Cardiac fibroblast (primary cell): Measurements from ENCODE around the gene CRIM1.

Experiments used
- DNase-seq, 2 donors: peaks; one replicate each; pipeline versions ENCODE4 v3.0.0 to v3.0.0-alpha.2; 2010; ENCODE audit warnings: low read depth in 2 of 2
- H3K4me3 ChIP-seq, 2 donors: replicated peaks in 1 of 2; 1 replicate in 1 of 2; 2 replicates in 1 of 2; pipeline ENCODE4 v1.5.1; 2011; ENCODE audit warnings: low read depth in 2 of 2, low read length in 2 of 2, mild to moderate bottlenecking in 2 of 2, moderate library complexity in 1 of 2
- CTCF ChIP-seq: IDR thresholded peaks from one replicate; pipeline ENCODE4 v1.5.1; 2011; ENCODE audit warnings: low read depth, mild to moderate bottlenecking, low read length, inconsistent platforms

CRIM1 gene

DNA sequence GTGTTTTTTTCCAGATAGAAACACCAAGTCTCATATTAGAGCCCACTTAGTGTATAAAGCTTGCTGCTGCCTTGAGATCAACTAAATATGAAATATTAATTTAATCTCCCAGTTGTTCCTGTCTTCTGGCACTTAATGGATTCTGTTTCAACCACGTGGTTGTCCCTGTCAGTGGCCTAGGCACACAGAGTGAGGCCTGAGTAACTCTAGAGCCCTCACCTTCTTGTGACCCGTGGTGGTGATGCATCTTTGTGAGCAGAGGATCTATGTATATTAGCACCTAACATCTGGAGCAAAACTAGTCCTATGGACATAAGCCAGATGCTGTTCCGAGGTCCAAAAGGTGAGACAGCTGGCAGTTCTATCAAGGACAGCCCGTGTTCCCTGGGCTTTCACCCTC lies 167.6 kb downstream of the CRIM1 start:
- no peak for TF ChIP-seq CTCF
- H3K4me3 ChIP-seq = no peak overlapping the region
- DNase-seq = no peak

DNA sequence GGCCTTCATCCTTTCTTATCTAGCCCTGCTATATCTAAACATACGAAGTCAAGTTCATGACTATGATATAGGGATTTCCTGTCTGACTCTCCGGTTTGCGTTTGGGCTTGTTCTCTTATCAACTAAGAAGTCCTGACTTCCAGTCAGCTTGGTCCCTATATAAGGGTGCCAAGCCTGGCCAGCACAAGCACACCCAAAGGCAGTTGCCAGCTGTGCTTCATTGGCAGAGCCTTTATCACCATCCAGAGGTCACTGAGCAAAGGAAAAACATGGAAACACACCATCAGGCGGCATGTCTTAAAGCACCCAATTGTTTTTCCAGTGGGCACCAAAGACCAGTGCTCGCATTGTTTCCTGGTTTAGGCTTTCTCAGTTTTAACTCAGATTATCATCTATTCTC lies 169.7 kb downstream of the CRIM1 start:
- no peak for DNase-seq
- no peak for TF ChIP-seq CTCF
- no peak overlapping the region for H3K4me3 ChIP-seq

DNA sequence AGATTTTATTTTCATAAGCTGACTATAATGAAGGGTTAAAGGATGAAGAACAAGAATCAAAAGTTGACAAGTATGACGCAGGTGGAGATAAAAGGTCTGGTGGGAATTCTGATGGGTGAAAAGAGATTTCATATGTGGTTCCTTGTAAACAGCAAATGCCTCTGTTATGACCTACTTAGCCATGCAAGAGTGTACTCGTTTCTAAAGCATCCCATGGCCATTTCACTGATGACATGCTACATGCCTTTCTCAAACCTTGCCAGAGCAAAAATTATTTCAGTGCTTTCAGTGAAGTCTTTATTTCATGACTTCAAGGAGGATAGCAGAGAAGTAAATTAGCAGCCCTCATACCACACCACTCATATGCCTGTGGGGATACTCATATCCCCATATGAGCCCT lies 170.6 kb downstream of the CRIM1 start:
- no peak overlapping the region for H3K4me3 ChIP-seq
- no peak for TF ChIP-seq CTCF
- DNase-seq = peak; percentile 35 to 44

DNA sequence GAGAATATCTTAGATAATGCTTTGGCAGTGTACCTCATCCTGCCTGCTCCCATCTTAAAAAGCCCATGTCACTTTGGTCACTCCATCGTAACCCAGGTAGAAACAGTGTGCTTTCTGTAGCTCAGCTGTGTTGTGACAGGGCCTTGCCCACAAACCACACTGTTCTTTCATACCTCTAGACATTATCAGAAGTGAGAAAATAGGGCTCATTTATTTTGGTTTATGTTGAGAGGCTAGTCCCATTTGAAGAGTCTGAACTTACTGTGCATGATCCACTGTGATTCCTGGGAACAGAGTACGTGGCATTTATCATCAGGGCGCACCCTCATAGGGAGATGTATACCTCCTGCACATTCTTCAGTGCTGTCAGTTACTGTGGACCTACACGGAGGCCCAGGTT lies 172.7 kb downstream of the CRIM1 start:
- no peak overlapping the region for H3K4me3 ChIP-seq
- TF ChIP-seq CTCF = no peak
- DNase-seq = no peak

DNA sequence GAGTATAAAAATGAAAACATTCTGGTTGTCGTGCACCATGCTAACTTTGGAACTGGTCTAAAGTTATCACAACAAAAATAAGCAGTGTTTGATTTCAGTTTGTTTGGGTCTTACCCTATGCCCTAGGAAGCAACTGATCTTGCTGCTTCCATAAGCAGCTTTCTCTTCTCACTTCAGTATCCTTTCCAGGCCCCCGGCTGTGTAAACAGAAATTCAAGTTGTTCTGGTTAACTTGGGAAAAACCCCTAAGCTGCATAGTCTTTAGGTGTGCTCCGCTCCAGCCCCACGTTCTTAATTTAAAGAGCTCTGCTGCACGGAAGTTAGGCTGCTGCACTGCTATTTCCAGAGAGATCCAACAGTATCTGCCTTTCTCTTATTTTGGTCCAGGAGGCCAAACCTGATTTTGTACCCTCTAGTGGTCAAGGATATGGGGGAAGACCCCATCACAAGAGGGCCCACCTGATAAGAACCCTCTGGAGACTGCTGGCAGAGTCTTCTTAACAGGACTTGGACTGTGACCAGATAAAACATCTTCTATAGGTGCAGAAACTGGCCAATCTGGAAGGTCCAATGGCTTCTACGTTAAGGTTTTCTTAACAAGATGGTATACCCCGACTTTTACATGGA lies 173.3 kb downstream of the CRIM1 start:
- no peak for TF ChIP-seq CTCF
- no peak overlapping the region for H3K4me3 ChIP-seq
- DNase-seq = no peak

- no peak for TF ChIP-seq CTCF
- peak; percentile 44 to 86 for DNase-seq
- no peak overlapping the region for H3K4me3 ChIP-seq
These were observed 174.8 kb downstream of the CRIM1 start for GRCh38 chr2:36530178-36530982.
